IMR-90 (cell line): ENCODE data around the gene AGFG1. TPM values are rescaled to one million over a fixed set of nuclear protein-coding genes. Genes with fewer than 3 reads are reported as not detected.
A peak's percentile ranks its signal among the peaks of the same experiment; 100 is the strongest.

Source experiments
- ATAC-seq: fragments of 200-7000 bp; cut with Tn5 transposase; 2 replicates; pipeline ENCODE4 v1.9.1; 2020; ENCODE audit warnings: low read depth, mild to moderate bottlenecking, moderate library complexity
- BruUV-seq: library from RNA; stranded (reverse); fragments of 400-500 nt; replicated peaks from 2 replicates; lab custom pipeline; 2021; lab: Mats Ljungman, UMichigan
- CTCF ChIA-PET: fragments of 300-600 bp; formaldehyde crosslinking; extraction: SDS; loops from one replicate; lab custom pipeline; 2021; ENCODE audit warnings: antibody characterized with exemption; lab: Yijun Ruan, JAX
- POLR2A ChIA-PET: fragments of 300-600 bp; sonication (Branson Sonifier 250); formaldehyde crosslinking; loops from one replicate; lab custom pipeline; 2022; ENCODE audit warnings: antibody characterized with exemption; ENCODE audit not compliant: unreplicated experiment; lab: Charles Lee
- DNase-seq: peaks from one replicate; pipeline ENCODE4 v3.0.0; 2013
- H2AFZ ChIP-seq: replicated peaks from 2 replicates; pipeline ENCODE3; 2013; ENCODE audit warnings: low read length, mild to moderate bottlenecking; ENCODE audit not compliant: poor library complexity
- H2AK5ac ChIP-seq: 2 replicates; pipeline ENCODE4 v1.6.1; 2013; ENCODE audit warnings: low read depth, low read length, inconsistent platforms
- H2AK9ac ChIP-seq: replicated peaks from 2 replicates; pipeline ENCODE3; 2013; ENCODE audit warnings: mild to moderate bottlenecking, low read depth, low read length, moderate library complexity; ENCODE audit not compliant: poor library complexity
- H2BK120ac ChIP-seq: 2 replicates; pipeline ENCODE4 v1.6.1; 2013; ENCODE audit warnings: low read depth, low read length, inconsistent platforms
- H2BK15ac ChIP-seq: 3 replicates; pipeline ENCODE4 v1.6.1; 2013; ENCODE audit warnings: low read depth, low read length, inconsistent platforms
- H2BK20ac ChIP-seq: 2 replicates; pipeline ENCODE4 v1.6.1; 2013; ENCODE audit warnings: low read depth, mild to moderate bottlenecking, inconsistent platforms, low read length, moderate library complexity
- H2BK5ac ChIP-seq: 2 replicates; pipeline ENCODE4 v1.6.1; 2013; ENCODE audit warnings: mild to moderate bottlenecking, low read depth, low read length, inconsistent platforms; ENCODE audit not compliant: poor library complexity, severe bottlenecking
- H3K14ac ChIP-seq: replicated peaks from 2 replicates; pipeline ENCODE4 v1.6.1; 2013; ENCODE audit warnings: low read depth, low read length, inconsistent platforms
- H3K18ac ChIP-seq: 2 replicates; pipeline ENCODE4 v1.6.1; 2013; ENCODE audit warnings: low read depth, low read length, control low read depth
- H3K23ac ChIP-seq: 2 replicates; pipeline ENCODE4 v1.6.1; 2013; ENCODE audit warnings: low read depth, low read length, inconsistent platforms
- H3K27ac ChIP-seq: 2 replicates; pipeline ENCODE4 v1.5.1; 2013; ENCODE audit warnings: mild to moderate bottlenecking, control low read depth, low read length; ENCODE audit not compliant: insufficient read depth
- H3K27me3 ChIP-seq: 2 replicates; pipeline ENCODE4 v1.6.1; 2013; ENCODE audit warnings: low read length; ENCODE audit not compliant: control insufficient read depth, insufficient read depth
- H3K36me3 ChIP-seq: 2 replicates; pipeline ENCODE4 v1.6.1; 2013; ENCODE audit warnings: low read length, mixed read lengths; ENCODE audit not compliant: control insufficient read depth, insufficient read depth
- H3K4ac ChIP-seq: 2 replicates; pipeline ENCODE4 v1.6.1; 2013; ENCODE audit warnings: low read depth, low read length, inconsistent platforms
- H3K4me1 ChIP-seq: 2 replicates; pipeline ENCODE4 v1.6.1; 2013; ENCODE audit warnings: low read length, mixed read lengths; ENCODE audit not compliant: control insufficient read depth, insufficient read depth
- H3K4me2 ChIP-seq: 2 replicates; pipeline ENCODE4 v1.6.1; 2013; ENCODE audit warnings: low read depth, mild to moderate bottlenecking, control low read depth, low read length, moderate library complexity
- H3K4me3 ChIP-seq: 2 replicates; pipeline ENCODE4 v1.5.1; 2013; ENCODE audit warnings: low read depth, mild to moderate bottlenecking, control low read depth, low read length, moderate library complexity; ENCODE audit not compliant: insufficient read depth
- H3K56ac ChIP-seq: 2 replicates; pipeline ENCODE4 v1.6.1; 2013; ENCODE audit warnings: low read length, inconsistent platforms; ENCODE audit not compliant: insufficient read depth; ENCODE audit errors: extremely low read depth
- H3K79me1 ChIP-seq, 2 experiments: 2 replicates each; pipeline ENCODE4 v1.6.1; 2013; ENCODE audit warnings: low read length in 2 of 2, inconsistent platforms in 1 of 2, low read depth in 1 of 2
- H3K9ac ChIP-seq: 2 replicates; pipeline ENCODE4 v1.6.1; 2013; ENCODE audit warnings: low read depth, low read length, control low read depth
- H3K9me1 ChIP-seq: 2 replicates; pipeline ENCODE4 v1.6.1; 2013; ENCODE audit warnings: low read length, inconsistent platforms; ENCODE audit not compliant: insufficient read depth
- H3K9me3 ChIP-seq: 2 replicates; pipeline ENCODE4 v1.6.1; 2013; ENCODE audit warnings: low read length; ENCODE audit not compliant: control insufficient read depth, insufficient read depth
- H4K20me1 ChIP-seq: 2 replicates; pipeline ENCODE4 v1.6.1; 2013; ENCODE audit warnings: low read length, inconsistent platforms; ENCODE audit not compliant: insufficient read depth
- H4K5ac ChIP-seq: 2 replicates; pipeline ENCODE4 v1.6.1; 2013; ENCODE audit warnings: mild to moderate bottlenecking, low read depth, low read length, control low read depth
- H4K8ac ChIP-seq, 2 experiments: 2 replicates each; pipeline ENCODE4 v1.6.1; 2013; ENCODE audit warnings: low read depth in 2 of 2, low read length in 2 of 2, control low read depth in 1 of 2, inconsistent platforms in 1 of 2
- H4K91ac ChIP-seq: 2 replicates; pipeline ENCODE4 v1.6.1; 2013; ENCODE audit warnings: low read depth, low read length, inconsistent platforms; ENCODE audit not compliant: insufficient read depth
- BHLHE40 ChIP-seq: fragments of 150-350 bp; IDR thresholded peaks from 2 replicates; pipeline ENCODE4 v1.6.1; 2016; ENCODE audit warnings: mild to moderate bottlenecking, low read depth, low read length
- CHD1 ChIP-seq: IDR thresholded peaks from 2 replicates; pipeline ENCODE4 v1.6.1; 2012; ENCODE audit warnings: low read depth, low read length, improper control_type of control experiment
- CTCF ChIP-seq: conservative IDR thresholded peaks from 2 replicates; pipeline ENCODE4 v1.5.1; 2012; ENCODE audit warnings: mild to moderate bottlenecking, low read depth, low read length, improper control_type of control experiment
- ELK1 ChIP-seq: fragments of 150-350 bp; IDR thresholded peaks from 2 replicates; pipeline ENCODE4 v1.6.1; 2016; ENCODE audit warnings: low read depth, mild to moderate bottlenecking, low read length, moderate library complexity, borderline replicate concordance
- FOS ChIP-seq: fragments of 150-350 bp; IDR thresholded peaks from 2 replicates; pipeline ENCODE4 v1.6.1; 2016; ENCODE audit warnings: low read depth, low read length
- MAFK ChIP-seq: IDR thresholded peaks from 2 replicates; pipeline ENCODE4 v1.6.1; 2012; ENCODE audit warnings: low read depth, low read length, improper control_type of control experiment
- MAZ ChIP-seq: IDR thresholded peaks from 2 replicates; pipeline ENCODE4 v1.6.1; 2012; ENCODE audit warnings: low read depth, mild to moderate bottlenecking, low read length, improper control_type of control experiment, moderate library complexity, borderline replicate concordance
- MXI1 ChIP-seq: IDR thresholded peaks from 2 replicates; pipeline ENCODE4 v1.6.1; 2012; ENCODE audit warnings: low read depth, mild to moderate bottlenecking, low read length, moderate library complexity, borderline replicate concordance
- NFE2L2 ChIP-seq: fragments of 150-350 bp; IDR thresholded peaks from 2 replicates; pipeline ENCODE4 v1.6.1; 2016; ENCODE audit warnings: low read depth, mild to moderate bottlenecking, low read length
- POLR2A ChIP-seq: IDR thresholded peaks from 2 replicates; pipeline ENCODE4 v1.6.1; 2012; ENCODE audit warnings: mild to moderate bottlenecking, low read depth, low read length
- RAD21 ChIP-seq: IDR thresholded peaks from 2 replicates; pipeline ENCODE4 v1.6.1; 2012; ENCODE audit warnings: low read length, improper control_type of control experiment
- RCOR1 ChIP-seq: IDR thresholded peaks from 2 replicates; pipeline ENCODE4 v1.6.1; 2012; ENCODE audit warnings: mild to moderate bottlenecking, low read length, improper control_type of control experiment; ENCODE audit not compliant: insufficient replicate concordance
- RFX5 ChIP-seq: IDR thresholded peaks from 2 replicates; pipeline ENCODE4 v1.8.0; 2012; ENCODE audit warnings: low read depth, mild to moderate bottlenecking, low read length, moderate library complexity
- SMC3 ChIP-seq: fragments of 150-350 bp; IDR thresholded peaks from 2 replicates; pipeline ENCODE4 v1.6.1; 2016; ENCODE audit warnings: low read depth, mild to moderate bottlenecking, antibody characterized with exemption, low read length, moderate library complexity
- USF2 ChIP-seq: fragments of 150-350 bp; IDR thresholded peaks from 2 replicates; pipeline ENCODE4 v1.6.1; 2017; ENCODE audit warnings: mild to moderate bottlenecking, antibody characterized with exemption, low read length, low read depth
- WGBS, 2 experiments: methylation state at CpG; one replicate each; pipeline versions ENCODE4 v1.1.5 to v1.1.7; 2013; ENCODE audit warnings: missing lambda C conversion rate in 2 of 2; ENCODE audit not compliant: insufficient read length in 1 of 2; ENCODE audit errors: extremely low coverage in 2 of 2; 5-methylcytosine and 5-hydroxymethylcytosine counted together
- dilution Hi-C: fragments of 300-500 bp; cut with HindIII; formaldehyde crosslinking; loops from one replicate; pipeline ENCODE4 v1.14.3; 2018; ENCODE audit warnings: low sequenced_read_pairs; ENCODE audit not compliant: unreplicated experiment
- in situ Hi-C: fragments of 300-500 bp; cut with MboI; formaldehyde crosslinking; loops from 3 replicates; pipeline ENCODE4 v1.14.3; 2019; ENCODE audit warnings: low sequenced_read_pairs, inconsistent platforms, mixed read lengths
- intact Hi-C: fragments of 100-400 bp; cut with micrococcal nuclease; formaldehyde crosslinking; loops from 2 replicates; pipeline ENCODE4 v1.10.0; 2022
- polyA plus RNA-seq, 3 experiments: library from polyadenylated mRNA; depleted of rRNA; stranded (reverse); fragments of >200 nt; gene quantifications; 2 replicates each; pipeline ENCODE4 v1.2.3, GENCODE V29; 2012; ENCODE audit warnings: low replicate concordance in 1 of 3
- total RNA-seq: library from RNA; depleted of rRNA; stranded (reverse); fragments of >200 nt; gene quantifications from 2 replicates; pipeline ENCODE4 v1.2.3, GENCODE V29; 2012

Gene AGFG1
- total and polyA plus RNA-seq, 2 of the 4 experiments (the other 2 are of a cell fraction) = 58.4 to 126 TPM

- no peak for DNase-seq
- Histone ChIP-seq H3K4me1 (no peaks in the 10 kb centered on the region; the same call in 1 of the 2 replicates), H2AFZ (no peak overlapping the region), H4K8ac (no peak overlapping the region), H2BK120ac (no peak overlapping the region), H3K56ac (no peak overlapping the region), H3K4me2 (no peak overlapping the region), H3K23ac (no peak overlapping the region), H2BK5ac (peak overlapping the region; percentile 33), H4K20me1 (peaks cover 58% of the 10 kb centered on the region), H3K18ac (no peak overlapping the region), H2BK15ac (no peak overlapping the region), H3K4ac (no peak overlapping the region), H3K27me3 (no peaks in the 10 kb centered on the region), H3K79me1 (peaks cover 6 to 32% of the 10 kb centered on the region in 2 experiments), H4K5ac (no peak overlapping the region), H3K9me1 (peaks cover 4% of the 10 kb centered on the region; the same call in 1 of the 2 replicates), H4K91ac (no peak overlapping the region), H2BK20ac (no peak overlapping the region), H3K9me3 (no peaks in the 10 kb centered on the region), H3K14ac (no peak overlapping the region), H3K36me3 (peaks cover 3% of the 10 kb centered on the region), H2AK9ac (no peak overlapping the region), H3K9ac (no peak overlapping the region), H3K4me3 (no peak overlapping the region), H3K27ac (no peak overlapping the region), H2AK5ac (no peak overlapping the region)
- ChIA-PET POLR2A (no interaction called here), CTCF (no interaction called here)
- intact Hi-C loops = no loop called here
- no CpG with 5 or more reads among the region's 2 CpGs for WGBS, 2 experiments
- BruUV-seq = no TSS peak
- no peak for ATAC-seq
- TF ChIP-seq POLR2A (no peak), BHLHE40 (no peak), CTCF (no peak), RCOR1 (no peak), RFX5 (no peak), SMC3 (no peak), MAFK (no peak), MAZ (no peak), ELK1 (no peak), CHD1 (no peak), NFE2L2 (no peak), USF2 (no peak), FOS (no peak), RAD21 (no peak), MXI1 (no peak)
- in situ Hi-C loops = no loop called here
- dilution Hi-C loops = no loop called here
Measured at GRCh38 chr2:227493524-227493923, 21.6 kb downstream of the AGFG1 start.
